GM21737 (cell line): ENCODE measurements around the gene ALCAM.

ENCODE experiments used
- ATAC-seq: cut with Tn5 transposase; IDR thresholded peaks from one replicate; pipeline ENCODE4 v1.9.1; 2021; ENCODE audit warnings: mild to moderate bottlenecking, moderate library complexity; ENCODE audit not compliant: unreplicated experiment

ALCAM gene

DNA sequence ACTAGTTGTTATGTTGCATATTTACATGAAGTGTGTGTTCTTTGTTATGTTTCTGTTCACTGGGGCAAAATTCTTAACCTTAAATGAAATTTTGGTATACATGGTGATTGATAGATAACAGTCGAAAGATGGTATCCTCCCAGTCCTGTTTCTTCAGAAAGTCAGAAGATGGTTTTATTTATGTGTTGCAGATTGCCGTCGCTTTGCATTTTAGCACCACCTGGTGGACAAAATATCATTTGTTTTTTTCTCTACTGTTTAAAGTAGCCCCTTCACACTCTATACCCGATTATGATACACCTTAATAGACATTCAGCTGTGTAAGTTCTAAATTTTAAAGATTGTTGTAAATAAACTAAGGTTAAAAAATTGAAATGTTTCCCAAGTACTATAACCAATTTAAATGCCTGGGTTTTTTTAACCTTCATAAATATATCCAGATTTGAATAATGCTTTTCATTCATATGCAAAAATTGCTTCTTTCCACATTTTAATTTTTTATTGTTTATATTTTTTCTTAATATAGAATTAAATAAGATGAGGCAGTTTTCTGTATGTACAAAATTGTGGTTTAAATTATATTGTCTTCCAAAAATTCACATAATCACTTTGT is 152.2 kb downstream of the ALCAM start:
- ATAC-seq: peak; percentile 72

DNA sequence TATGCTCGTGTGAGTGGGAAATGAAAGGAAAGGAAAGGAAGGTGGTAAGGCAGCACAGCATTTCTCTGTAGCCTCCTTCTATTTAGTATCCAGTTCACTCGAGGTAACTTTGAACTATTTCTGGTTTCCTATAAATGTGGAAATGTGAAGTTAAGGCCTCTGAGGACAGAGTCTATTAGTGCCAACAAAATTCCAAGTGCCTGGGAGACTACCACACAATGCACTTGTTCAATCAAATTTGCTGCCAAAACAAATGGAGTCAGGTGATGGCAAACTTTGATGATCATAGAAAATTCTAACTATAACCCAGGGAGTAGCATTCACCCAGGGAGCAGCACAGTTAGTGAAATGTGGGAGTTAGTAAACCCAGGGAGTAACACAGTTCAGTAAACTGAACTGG is 155.1 kb downstream of the ALCAM start:
- ATAC-seq: no peak

DNA sequence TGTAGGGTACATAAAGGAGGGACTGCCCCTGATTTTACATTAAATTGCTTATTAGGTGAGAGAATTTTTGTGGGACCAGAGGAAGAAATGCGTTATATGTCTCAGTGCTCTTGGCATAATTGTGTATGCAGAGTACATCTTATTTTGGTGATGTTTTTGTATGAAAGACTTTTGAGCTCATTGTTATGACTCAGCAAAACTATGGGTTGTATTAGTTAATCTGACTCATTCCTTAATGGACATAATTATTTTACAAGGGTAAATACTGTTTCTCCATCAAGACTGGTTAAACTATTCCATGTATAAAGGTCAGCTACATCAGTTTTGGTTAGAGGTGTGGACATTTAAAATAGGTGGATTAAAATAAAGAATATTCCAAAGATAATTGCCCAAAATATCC is 156.8 kb downstream of the ALCAM start:
- ATAC-seq: no peak

DNA sequence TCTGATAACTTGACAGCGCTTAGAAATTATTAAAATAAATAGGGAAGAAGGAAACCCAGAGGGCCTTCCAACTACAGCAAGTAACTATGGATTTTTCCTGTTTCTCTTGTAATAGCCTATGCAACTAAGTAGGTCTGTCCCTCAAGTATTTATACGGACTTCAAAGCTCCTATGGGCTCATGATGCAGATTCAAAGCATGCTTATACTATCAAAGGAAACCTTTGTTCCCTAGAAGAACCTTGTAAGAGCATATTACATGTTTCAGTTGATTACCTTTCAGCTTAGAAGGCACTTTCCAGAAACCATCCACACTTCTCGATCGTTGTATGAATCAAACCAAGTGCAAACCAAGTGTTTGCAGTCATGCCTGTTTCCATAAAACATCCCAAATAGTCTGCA is 158.8 kb downstream of the ALCAM start:
- ATAC-seq: no peak

DNA sequence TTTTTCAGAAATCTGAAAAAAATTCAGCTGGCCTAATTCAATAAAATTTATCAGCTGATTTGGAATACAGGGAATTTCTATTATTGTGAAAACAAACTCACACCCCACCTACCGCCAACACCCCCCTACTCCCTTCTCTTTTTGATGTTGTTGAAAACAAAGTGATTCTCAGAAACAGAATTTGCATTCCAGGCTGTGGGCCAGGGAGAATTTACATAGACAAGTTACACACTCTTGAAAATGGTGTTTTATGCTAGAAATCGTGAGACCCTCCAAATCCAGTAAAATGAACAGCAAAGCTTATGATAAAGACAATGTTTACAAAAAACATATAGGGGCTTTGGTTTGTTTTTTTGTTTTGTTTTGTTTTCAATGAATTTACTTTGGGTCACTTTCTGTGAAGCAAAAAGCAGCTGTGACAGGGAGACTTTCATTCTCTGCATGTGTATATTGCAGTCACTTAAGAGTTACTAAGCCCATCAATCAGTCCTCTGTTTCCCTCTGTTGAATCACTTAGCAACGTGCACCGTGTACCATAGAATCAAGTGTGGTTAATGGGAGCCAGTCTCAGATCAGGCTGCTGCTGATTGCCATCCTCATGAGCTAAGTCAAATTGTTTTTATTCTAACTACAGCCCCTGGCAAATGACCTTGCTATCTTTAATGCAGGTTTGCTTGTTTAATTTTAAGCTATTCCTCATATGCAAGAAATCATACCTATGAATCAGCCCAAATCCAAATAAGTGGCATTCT is 159.8 kb downstream of the ALCAM start:
- ATAC-seq: no peak

DNA sequence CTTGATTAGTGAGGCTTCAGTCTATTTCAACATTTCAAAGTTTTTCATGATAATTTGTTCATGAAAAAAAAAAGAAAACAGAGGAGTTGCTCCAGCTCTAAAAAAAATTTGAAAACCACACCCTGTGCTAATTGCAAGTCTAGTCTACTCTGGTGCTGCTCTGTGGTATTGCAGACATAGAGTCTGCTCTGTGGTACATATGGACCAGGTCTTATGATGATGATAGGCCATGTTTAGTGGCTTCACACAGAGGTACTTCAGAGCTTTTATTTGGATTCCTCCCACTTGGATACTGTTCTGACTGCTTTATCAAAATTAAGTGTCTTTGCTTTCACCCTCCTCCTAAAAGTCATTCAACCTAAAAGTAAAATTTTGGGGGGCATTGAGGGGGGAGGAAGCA is 160.8 kb downstream of the ALCAM start:
- no peak for ATAC-seq

DNA sequence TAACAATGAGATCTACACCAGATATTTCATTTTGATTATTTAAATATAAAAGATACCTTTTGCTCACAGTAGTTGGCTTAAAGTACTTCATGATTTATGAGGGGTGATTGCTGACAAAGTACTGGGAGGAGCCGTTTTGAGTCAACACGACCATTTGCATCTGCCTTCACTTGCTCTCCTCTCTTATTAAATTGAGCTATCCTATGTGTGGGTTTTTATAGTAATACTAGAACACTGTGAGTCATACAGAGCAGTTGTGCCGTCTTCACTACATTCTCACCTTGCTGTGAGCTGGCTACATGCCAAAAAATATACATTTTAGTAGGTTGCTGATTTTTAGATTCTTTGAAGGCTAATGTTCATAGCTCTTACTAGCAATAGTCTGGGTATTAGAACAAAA is 161.2 kb downstream of the ALCAM start:
- peak; percentile 65 for ATAC-seq

DNA sequence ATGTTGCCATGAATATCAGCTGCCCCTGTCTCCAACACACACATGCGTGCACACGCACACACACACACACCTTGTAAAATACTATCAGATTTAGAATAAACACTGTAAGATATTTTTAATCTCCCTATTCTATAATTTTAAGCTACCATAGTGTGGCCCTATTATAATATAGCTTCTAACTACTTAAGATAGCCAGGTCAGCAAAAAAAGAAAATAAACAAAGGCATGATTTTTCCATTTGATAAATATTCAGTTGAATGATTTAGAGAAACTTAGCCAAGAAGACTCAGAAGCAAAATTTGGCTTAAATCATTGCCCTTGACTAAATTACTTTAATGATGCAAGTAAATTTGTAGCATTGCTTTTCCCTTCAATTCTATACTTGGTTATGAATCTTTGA is 162.2 kb downstream of the ALCAM start:
- no peak for ATAC-seq

DNA sequence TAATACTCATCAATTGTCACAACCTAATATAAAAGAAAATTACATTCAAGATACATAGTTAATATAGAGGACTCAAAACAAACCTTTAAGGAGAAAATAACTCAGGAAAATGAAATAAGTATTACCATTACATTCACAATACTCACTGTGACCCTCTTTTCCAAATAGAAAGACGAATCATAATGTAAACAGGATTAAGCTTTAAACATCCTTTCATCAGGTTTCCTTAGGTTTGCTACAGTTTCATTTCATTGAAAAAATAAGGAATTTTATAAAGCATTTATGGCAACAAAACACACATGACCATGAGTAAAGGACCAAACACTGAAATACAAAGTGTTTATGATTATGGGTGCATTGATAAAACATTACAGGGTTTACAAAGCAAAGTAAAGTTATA is 162.7 kb downstream of the ALCAM start:
- ATAC-seq: no peak

DNA sequence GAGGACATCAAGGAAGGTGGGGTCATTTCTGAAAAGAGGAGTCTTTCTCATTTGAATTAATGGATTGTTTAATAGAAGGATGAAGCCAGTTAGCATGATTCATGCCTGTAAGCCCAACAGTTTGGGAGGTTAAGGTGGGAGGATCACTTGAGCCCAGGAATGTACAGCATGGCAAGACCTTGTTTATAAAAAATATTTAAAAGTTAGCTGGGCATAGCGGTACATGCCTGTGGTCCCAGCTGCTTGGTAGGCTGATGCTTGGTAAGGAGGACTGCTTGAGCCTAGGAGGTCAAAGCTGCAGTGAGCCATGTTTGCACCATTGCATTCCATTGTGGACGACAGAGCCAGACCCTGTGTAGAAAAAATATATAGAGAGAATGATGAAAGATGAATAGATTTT is 165.5 kb downstream of the ALCAM start:
- ATAC-seq: no peak

DNA sequence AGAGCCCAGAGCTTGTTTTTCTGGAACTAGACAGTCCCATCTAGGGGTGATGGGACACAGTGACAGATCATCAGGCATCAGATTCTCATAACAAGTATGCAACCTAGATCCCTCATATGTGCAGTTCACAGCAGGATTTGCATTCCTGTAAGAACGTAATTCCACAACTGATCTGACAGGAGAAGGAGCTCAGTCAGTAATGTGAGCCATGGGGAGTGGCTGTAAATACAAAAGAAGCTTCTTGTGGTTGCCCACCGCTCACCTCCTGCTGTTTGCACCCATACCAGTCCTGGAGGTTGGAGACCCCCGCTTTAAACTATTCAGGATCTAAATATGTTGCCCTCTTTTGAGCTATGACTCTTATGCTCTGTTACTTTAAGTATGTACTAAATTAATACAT is 167.3 kb downstream of the ALCAM start:
- ATAC-seq: no peak

DNA sequence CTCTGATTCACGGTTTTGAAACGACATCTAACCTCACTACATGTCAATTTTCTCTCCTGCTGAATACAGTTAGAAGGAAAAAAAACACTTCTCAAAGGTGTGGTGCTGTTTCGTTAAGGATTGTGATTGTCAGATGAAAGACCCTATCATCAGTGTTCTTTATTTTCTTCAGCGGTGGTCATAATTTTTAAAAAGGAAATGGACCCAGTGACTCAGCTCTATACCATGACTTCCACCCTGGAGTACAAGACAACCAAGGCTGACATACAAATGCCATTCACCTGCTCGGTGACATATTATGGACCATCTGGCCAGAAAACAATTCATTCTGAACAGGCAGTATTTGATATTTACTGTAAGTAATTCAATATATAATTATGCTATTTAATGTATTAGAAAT is 167.8 kb downstream of the ALCAM start:
- no peak for ATAC-seq

DNA sequence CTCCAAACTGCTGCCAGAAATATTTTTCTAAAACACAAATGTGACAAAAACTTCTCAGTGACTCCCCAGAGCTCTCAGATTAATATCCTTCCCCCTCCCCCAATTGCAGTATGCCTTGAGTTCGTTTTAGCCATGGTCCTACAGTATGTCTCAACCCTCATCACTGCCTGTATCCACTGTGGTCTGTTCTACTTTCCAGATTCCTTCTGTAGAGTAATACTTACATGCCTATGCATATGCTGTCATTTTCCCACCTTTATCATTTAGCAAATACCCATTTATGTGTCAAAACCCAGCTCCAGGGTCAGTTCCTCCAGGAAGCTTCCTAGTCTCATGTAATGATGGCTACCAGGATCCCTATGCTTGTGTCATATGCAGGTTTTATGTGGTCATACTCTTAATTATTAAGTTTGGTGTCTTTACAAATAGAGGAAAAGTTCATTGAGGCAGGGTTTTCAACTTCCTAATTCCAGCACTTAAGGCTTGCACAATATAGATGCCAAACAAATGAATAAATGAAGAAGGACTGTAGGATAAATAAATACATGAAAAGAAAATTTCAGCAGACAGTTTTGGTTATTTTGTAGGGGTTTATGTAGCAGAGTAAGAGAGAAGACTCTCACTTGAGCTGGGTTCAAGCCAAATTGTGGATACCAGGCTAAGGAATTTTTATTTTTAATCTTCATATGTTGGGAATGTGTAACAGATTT is 170.8 kb downstream of the ALCAM start:
- no peak for ATAC-seq

DNA sequence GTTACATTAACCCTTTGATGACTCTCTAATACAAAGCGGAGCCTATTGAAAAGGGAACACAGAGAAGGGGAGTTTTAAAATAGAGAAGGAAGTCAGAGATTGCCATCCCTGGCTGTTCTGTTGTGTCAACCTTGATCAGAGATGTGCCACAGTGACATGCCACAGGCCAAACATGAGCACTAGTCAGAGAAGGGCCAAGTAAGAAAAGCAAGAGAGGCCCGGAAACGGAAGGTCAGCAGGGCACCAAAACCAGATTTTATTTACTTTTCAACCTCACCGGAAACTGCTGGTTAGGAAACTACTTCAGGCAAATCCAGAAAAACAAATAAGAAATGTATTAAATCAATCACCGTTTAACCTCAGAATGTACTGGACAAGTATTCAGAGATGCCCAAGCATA is 171.8 kb downstream of the ALCAM start:
- ATAC-seq: no peak

DNA sequence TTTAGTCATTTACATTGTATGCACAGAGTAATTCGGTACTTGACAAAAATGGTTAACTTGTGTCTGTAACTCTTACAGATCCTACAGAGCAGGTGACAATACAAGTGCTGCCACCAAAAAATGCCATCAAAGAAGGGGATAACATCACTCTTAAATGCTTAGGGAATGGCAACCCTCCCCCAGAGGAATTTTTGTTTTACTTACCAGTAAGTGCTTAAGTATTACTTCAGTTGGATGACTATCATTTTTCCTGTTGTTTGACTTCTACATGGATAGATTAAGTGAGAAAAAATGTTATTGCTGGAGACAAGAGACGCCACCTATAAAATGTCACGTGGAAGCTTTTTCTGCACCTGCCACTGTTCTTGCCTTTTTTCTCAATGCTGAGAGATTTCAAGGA is 173.2 kb downstream of the ALCAM start:
- no peak for ATAC-seq

DNA sequence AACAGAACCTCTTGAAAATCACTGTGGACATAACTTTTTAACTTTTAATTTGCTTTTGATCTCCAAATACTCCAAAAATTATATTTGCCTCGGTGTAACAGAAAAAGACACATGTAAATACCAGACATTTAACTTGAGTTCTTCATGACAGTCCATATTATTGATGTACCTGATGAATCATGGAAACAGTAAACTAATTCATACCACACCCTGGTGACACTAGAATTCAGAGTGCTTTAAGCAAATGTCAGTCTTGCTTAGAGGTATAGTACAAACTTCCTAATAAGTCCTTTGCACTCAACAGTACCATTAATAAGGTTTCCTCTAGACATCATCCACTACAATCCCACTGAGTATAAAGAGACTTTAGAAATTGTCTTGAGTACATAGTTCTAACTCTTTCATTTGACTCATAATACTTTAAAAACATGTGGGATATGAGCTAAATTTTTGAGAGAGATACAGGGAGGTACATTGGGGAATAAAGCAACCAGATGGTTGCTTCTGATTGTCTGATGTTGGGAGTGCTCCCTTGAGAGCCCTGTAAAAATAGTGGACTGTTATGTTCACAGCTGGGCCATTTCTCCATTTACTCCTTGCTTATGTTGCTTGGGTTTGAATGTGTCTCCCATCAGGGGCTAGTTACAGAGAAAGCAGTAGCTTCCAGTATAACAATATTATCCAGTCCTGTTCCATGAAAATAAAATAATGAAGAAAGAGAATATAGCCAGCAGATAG is 175.7 kb downstream of the ALCAM start:
- no peak for ATAC-seq

DNA sequence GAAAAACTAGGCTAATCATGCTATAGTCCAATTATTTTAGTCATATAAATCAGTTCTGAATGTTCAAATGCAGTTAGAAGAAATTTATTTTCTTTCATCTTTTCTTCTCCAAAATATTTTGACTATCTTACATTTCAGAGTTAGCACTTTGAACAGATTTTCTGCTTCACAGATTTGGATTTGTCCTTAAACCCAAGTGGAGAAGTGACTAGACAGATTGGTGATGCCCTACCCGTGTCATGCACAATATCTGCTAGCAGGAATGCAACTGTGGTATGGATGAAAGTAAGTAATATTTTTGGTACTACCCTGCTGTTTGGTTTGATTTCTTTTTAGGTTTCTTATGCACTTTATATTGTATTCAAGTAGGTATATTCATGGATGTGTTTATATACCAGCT is 178.3 kb downstream of the ALCAM start:
- no peak for ATAC-seq

DNA sequence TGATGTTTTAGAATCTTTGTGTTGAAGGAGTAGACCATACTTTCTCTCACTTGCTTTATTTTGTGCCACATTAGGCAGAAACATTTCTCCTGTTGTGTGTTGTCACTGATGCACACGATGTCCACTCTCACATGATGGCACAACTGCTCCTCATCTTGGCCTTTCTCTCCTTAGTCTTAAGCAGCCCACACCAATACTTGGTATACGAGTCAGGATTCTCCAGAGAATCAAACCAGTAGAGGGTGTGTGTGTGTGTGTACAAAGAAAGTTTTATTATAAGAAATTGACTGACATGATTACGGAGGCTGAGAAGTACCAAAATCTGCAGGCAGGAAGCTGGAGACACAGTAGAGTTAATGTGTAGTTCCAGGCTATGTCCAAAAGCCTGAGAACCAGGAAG is 187.1 kb downstream of the ALCAM start:
- no peak for ATAC-seq

DNA sequence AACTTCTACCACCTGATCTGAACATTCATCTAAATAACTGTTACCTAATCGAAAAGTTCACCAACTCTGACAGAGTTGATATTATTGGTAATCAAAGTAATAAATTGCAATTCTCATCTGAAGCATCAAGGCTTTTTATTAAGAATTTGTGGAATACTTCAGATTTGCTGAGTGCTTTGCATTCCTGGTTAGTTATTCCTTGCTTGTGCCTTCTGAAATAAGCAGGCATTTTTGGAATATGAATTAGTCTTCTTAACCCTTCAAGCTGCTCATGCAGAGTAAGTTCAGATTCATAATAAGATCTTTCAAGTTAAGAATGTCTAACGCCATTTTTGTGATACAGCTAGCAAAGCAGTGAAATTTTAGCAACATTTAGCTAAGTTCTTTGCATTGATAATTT is 188.5 kb downstream of the ALCAM start:
- ATAC-seq: no peak

DNA sequence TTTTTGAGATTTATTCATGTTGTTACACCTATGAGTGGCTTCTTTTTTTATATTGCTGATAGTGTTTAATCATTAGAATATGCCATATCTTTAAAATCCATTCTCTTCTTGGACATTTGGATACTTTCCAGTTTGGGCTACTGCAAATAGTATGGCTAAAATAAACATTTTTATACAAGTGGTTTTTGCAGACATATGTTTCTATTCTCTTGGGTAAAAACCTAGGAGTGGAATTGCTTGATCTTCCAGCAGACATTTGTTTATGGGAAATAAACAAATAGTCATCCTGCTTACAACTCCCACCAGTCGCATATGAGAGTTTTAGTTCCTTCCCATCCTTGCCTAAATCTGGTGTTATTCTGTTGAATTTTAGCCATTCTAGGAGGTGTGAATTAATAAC is 193.1 kb downstream of the ALCAM start:
- no peak for ATAC-seq

DNA sequence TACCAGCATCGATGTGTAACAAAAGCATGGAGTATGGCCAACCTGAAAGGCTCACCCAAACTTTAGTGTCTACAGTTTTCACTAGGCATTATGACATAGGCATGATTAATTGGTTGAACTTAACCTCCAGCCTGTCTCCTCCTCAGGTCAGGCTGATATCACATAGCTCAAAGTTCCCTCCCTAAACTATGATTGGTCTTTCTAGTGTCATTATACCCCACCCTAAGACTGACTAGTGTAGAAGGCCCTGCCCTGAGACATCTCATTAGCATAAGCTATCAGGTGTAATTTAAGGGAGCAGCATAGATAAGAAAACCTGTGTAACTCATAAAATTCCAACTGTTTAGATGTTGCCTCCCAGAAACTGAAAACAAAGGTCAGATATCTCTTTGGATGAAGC is 195.2 kb downstream of the ALCAM start:
- no peak for ATAC-seq
